GM12864 (cell line): ENCODE results near the gene NCAPG2.

Experiments used
- DNase-seq: peaks from one replicate; pipeline ENCODE4 v3.0.0-alpha.2; 2011; ENCODE audit warnings: low read depth
- H3K4me3 ChIP-seq: 2 replicates; pipeline ENCODE4 v1.5.1; 2011; ENCODE audit warnings: mild to moderate bottlenecking, low read depth, low read length, control low read depth
- TF ChIP-seq, protein P1 (sequence below): IDR thresholded peaks from 2 replicates; pipeline ENCODE4 v1.5.1; 2011; ENCODE audit warnings: low read depth, mild to moderate bottlenecking, moderate library complexity, low read length, control low read depth, inconsistent platforms; ENCODE audit errors: missing control alignments

The NCAPG2 gene

GRCh38 chr7:158658475-158658874, 46.1 kb downstream of the NCAPG2 start:
- no peak for DNase-seq
- TF ChIP-seq, protein P1, sequence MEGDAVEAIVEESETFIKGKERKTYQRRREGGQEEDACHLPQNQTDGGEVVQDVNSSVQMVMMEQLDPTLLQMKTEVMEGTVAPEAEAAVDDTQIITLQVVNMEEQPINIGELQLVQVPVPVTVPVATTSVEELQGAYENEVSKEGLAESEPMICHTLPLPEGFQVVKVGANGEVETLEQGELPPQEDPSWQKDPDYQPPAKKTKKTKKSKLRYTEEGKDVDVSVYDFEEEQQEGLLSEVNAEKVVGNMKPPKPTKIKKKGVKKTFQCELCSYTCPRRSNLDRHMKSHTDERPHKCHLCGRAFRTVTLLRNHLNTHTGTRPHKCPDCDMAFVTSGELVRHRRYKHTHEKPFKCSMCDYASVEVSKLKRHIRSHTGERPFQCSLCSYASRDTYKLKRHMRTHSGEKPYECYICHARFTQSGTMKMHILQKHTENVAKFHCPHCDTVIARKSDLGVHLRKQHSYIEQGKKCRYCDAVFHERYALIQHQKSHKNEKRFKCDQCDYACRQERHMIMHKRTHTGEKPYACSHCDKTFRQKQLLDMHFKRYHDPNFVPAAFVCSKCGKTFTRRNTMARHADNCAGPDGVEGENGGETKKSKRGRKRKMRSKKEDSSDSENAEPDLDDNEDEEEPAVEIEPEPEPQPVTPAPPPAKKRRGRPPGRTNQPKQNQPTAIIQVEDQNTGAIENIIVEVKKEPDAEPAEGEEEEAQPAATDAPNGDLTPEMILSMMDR, result no peak

GRCh38 chr7:158657189-158657746, 47.3 kb downstream of the NCAPG2 start:
- no peak overlapping the region for H3K4me3 ChIP-seq
- peak; percentile 51 for DNase-seq
- TF ChIP-seq, protein P1, result no peak

More at GRCh38 chr7:158658475-158658874, 46.1 kb downstream of the NCAPG2 start:
- H3K4me3 ChIP-seq, result no peak overlapping the region

- TF ChIP-seq, protein P1, result no peak
- H3K4me3 ChIP-seq, result no peak overlapping the region
- DNase-seq, result peak; percentile 90
Measured at GRCh38 chr7:158655931-158656441, 48.6 kb downstream of the NCAPG2 start.

GRCh38 chr7:158655507-158655906, 49.1 kb downstream of the NCAPG2 start:
- DNase-seq, result no peak
- TF ChIP-seq, protein P1, result no peak
- no peak overlapping the region for H3K4me3 ChIP-seq

DNA sequence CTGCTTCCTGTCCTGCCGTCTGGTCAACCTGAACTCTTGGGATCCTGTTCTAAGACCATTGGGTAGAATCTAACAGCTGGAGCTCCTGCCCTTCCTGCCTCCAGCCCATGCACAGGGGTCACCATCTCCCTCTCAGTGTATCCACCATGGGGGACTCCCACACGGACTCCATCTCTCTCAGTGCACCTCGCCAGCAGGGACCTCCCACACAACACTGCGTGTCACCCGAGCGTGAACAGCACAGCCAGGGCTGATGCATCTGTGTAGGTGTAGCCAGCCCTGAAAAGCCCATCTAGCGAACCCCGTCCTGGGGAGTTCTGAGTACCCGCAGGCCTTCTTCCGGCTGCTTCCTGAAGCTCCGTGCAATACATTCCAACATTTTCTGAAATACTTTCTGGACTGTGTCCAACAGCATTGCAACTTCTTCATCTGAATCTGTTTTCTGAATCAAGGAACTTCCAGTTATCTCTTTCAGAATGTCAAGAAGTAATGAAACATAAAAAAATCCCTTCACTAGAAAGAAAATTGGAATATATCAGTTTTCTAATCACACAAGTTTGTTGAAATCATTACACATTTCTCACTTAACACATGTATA, 52.5 kb downstream of the NCAPG2 start:
- TF ChIP-seq, protein P1, result no peak
- no peak for DNase-seq

DNA sequence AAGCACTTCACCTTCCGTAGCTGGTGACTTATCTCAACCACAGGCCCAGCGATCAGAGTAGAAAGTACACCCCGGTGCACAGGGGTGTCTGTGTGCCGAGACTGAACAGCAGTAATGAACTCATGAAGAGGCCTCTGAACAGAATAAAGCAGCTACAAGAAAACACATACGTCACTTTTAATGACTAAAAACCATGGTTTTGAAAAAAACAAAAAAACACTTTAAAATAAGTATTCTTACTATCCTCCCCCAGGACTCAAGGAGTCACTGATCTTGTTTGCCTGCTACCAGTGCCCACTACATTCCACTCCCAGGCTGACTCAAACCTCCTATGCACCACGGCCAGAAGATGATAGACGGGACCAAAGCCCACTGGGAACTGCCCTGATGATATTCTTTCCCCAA, 53.8 kb downstream of the NCAPG2 start:
- no peak for DNase-seq
- TF ChIP-seq, protein P1, result no peak
- H3K4me3 ChIP-seq, result no peak overlapping the region

More for the DNA sequence above, 52.5 kb downstream of the NCAPG2 start:
- H3K4me3 ChIP-seq, result no peak overlapping the region

DNA sequence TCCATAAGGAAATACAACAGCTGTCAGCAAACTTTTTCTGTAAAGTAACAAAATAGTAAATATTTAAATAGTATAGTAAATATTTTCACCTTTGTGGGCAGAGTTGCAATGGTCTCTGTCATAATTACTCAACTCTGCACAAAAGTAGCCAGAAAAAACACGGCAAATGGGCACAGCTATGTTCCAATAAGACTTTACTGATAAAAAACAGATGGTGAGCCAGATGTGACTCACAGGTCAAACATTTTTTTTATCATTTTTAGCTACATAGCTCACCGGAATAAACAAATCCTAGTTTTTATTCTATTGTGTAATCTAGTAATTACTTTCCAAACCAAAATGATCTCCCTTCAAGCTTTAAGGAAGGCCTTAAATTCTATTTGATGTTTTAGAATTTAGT, 55.3 kb downstream of the NCAPG2 start:
- no peak overlapping the region for H3K4me3 ChIP-seq
- DNase-seq, result no peak
- TF ChIP-seq, protein P1, result no peak
